Amniotic stem cell (primary cell): ENCODE measurements around the gene PRSS21.
A peak's percentile ranks its signal among the peaks of the same experiment; 100 is the strongest.

Experiments used
- DNase-seq: peaks from one replicate; lab custom pipeline; 2025; lab: John Stamatoyannopoulos, UW

PRSS21 gene, protein sequence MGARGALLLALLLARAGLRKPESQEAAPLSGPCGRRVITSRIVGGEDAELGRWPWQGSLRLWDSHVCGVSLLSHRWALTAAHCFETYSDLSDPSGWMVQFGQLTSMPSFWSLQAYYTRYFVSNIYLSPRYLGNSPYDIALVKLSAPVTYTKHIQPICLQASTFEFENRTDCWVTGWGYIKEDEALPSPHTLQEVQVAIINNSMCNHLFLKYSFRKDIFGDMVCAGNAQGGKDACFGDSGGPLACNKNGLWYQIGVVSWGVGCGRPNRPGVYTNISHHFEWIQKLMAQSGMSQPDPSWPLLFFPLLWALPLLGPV

DNA sequence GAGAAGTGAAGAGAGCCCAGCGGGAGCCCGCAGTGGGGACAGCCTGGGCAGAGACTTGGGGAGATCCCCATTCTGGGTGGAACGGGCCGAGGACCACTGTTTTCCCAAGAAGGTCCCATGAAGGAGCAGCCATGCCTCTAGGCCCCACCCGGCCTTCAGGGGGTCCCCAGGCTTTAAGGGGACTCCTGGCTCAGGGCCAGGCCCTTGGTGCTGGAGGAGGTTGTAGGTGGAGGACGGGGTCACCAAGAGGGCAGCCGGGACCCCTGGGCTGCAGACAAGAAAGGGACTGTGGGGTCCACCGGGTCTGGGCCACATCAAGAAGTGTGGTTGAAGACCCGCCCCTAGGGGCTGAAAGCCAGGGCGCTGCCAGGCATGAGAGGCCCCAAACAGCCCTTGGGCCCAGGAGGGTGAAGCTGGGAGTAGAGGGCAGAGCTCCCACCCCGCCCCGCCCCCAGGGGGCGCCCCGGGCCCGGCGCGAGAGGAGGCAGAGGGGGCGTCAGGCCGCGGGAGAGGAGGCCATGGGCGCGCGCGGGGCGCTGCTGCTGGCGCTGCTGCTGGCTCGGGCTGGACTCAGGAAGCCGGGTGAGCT, at the start of gene PRSS21:
Gene PRSS21 (plus strand): TSS at position 487 of the 589 bp plus-strand sequence. CDS start 32 bp downstream, at position 519.
- DNase-seq: no peak

DNA sequence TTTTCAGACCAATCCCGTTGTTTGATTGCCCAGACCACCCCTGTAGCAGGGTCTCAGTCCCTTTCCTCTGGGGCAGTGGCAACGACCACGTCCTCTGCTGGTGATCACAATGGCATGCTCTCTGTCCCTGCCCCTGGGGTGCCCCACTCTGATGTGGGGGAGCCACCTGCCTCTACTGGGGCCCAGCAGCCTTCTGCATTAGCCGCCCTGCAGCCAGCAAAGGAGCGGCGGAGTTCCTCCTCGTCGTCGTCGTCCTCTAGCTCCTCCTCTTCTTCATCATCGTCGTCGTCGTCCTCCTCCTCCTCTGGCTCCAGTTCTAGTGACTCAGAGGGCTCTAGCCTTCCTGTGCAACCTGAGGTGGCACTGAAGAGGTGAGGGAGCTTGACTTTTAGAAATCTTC, 49.1 kb upstream of the PRSS21 start:
- no peak for DNase-seq

DNA sequence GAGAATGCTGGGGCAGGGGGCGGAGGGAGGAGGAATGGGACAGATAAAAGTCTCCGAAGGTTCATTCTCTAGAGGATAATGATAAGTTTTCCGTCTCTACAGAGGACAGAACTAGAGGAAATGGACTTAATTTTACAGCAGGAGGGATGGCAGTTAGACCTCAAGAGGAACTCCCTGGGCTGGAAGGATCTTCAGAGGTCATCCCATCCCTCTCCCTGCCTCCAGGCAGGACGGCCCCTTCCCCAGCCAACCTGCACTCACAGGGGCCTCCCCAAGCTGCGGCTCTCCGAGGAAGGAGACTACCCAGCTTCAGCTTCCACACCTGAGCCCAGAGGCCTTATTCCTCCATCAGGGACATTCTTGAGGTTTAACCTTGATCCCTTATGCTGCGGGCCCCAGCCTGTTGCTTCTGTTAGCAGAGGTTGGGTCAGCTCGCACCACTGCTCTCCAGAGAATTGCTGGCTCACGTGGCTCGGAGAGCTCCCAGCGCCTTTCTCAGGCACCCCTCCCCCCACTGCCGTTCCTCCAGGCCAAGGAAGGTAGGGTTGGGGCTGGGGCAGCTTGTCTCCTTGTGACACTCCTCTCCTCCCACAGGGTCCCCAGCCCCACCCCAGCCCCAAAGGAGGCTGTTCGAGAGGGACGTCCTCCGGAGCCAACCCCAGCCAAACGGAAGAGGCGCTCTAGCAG, 48.5 kb upstream of the PRSS21 start:
- DNase-seq: no peak

DNA sequence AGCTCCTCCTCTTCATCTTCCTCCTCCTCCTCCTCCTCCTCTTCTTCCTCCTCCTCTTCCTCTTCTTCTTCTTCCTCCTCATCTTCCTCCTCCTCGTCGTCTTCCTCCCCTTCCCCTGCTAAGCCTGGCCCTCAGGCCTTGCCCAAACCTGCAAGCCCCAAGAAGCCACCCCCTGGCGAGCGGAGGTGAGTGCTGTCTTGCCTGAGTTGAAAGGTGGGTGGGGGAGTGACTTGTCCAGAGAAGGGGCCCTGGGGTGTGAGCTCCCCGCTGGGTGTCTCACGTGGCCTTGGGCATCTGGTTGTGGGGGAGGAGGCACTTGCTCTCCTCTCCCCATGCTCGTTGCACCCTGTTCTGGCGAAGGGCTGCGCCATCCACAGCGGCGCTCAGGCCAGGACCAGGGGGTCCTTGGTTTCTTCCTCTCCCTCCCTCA, 47.9 kb upstream of the PRSS21 start:
- DNase-seq: no peak

DNA sequence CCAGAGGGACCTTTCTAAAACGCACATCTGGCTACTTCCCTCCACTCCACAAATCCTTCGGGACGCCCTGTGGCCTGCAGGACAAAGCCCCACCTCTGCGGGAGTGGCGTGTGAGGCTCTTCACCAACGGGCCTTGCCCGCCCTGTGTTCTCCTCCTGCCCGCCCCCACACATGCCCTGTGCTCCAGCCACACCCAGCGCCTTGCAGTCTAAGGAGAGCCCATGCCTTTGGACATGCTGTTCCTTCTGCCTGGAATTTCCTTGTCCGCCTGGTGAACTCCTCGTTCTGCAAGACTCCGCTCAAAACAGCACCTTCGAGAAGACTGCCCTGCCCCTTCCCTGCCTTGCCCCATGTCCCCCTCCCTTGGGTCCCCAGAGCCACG, 47.4 kb upstream of the PRSS21 start:
- no peak for DNase-seq

DNA sequence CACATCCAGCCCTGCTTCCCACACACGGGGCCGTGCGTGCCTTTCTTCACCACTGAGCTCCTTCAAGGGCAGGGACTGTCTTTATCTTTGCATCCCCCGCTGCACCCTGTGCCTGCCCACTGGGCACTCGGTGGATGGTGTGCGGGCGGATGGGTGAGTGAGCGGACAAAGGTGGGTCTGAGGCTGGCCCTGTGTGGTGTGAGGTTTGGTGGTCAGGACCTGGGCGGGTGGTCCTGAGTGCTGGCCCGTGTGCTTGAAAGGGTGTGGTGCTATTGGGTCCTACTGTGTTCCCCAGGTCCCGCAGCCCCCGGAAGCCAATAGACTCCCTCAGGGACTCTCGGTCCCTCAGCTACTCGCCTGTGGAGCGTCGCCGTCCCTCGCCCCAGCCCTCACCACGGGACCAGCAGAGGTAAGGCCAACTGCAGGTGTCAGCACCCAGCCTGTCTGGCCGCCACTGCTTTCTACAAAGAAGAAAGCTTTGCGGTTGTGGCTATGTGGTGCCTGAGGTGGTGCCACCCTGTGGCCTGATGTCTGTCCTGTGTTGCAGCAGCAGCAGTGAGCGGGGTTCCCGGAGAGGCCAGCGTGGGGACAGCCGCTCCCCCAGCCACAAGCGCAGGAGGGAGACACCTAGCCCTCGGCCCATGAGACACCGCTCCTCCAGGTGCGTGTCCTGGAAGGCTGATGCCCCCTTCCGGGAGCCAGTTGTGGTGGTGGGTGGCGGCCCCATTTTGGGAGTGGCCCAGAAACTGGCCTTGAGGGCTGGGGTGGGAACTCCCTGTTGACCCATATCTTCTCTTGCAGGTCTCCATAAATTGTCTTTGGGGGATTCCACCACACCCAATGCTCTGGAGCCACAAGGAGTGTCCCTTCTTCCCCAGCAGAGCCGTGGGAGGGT, 46.7 kb upstream of the PRSS21 start:
- DNase-seq: no peak

DNA sequence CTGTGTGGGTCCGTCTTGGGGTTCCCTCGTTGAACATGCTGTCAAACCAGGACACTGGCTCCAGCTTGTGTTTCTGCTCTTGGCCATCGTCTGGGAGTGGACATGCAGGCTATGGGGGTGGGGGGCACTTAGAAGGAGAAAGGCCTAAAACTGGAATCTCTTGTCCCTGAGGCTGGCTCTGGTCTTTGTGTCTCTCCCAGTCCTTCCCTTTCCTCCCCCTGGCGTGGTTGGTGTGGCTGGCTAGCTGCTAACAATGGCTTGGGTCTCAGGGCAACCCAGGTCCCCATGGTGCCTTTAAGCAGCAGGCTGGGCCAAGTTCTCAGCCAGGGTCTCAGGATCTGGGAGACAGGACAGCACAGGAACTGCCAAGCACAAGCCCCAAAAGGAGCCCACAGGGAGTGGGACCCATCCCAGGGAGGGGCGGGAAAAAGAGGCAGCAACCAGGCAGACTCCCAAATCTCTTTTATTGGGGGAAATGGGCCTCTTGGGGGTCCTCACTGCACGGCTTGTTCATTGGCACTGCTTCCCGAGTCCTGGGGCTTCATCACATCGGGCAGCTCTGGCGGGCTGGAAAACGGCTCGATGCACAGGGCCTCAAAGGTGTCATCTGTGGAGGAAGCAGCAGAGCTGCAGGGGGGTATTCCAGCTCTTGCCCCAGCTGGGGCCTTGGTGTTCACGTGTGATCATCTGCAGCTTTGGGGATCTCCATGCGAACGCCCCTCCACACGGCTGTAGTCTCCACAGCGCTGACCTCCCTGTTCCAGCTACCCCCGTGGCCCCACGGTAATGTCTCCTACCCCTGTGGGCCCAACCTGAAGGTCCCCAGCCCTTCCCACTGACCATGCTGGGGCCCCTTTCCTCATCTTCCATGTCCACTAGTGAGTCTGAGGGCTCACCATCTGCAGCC, 45.3 kb upstream of the PRSS21 start:
- DNase-seq: no peak

DNA sequence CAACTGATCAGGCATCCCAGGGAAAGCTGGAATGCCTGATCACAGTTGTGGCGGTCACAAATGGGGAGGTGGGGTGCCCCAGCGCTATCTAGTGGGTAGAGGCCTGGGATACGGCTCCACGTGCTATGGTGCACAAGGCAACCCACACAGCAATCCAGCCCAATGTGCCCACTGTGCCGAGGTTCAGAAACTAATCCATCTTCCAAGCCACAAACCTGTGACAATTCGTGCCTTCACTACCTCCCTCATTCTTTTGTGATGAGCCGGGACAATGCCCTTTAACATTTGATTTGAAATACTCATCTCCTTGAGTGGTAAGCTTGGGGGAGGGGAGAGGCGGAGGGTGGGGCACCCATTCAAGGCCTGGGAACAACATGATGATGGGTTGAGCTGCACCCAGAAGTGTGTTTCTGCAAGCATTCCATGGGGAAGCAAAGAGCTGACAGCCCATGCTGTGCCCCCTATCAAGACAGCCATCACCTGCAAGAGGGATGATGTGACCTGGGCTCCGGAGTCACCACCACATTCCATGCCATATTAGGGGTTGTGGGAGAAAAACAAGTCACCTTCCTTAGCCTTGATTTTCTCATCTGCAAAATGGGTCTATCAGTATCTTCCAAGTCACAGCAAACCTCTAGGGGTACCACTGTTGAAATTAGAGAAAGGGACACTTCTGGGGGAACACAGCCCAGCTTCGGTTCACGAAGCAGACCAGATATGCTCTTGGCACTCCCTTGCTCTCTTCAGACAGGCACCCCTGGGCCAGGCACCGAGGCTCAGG, 43.7 kb upstream of the PRSS21 start:
- no peak for DNase-seq

DNA sequence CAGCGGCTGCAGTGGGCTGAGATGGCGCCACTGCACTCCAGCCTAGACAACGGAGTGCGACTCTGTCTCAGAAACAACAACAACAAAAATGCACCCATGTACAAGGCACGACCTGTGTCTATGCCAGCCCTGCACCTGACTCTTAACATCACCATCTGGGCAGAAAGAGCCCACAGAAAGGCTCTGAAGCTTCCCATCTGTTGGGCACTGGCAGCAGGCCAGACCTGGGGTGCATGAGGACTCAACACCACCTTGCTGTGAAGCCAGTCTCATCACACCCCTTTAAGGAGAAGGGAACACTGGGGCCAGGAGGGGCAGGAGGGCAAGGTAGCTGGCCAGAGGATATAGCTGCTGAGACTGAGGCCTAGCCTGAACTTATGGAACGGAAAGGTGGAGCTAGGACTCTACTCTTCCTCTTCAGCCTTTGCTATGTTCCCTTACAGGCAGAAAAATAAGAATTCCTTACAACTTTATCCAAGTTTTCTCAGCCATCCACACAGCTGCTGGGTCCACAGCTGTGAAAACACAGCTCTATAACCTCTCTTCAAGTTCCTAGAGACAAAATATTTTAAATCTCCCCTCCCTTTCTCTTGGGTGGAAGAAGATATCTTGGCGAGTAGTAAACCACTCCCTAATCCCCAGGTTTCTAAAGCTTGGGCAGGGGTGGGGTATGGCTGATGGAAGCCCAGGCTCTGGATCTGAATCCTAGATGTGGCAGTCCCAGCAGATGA, 42.7 kb upstream of the PRSS21 start:
- DNase-seq: no peak

DNA sequence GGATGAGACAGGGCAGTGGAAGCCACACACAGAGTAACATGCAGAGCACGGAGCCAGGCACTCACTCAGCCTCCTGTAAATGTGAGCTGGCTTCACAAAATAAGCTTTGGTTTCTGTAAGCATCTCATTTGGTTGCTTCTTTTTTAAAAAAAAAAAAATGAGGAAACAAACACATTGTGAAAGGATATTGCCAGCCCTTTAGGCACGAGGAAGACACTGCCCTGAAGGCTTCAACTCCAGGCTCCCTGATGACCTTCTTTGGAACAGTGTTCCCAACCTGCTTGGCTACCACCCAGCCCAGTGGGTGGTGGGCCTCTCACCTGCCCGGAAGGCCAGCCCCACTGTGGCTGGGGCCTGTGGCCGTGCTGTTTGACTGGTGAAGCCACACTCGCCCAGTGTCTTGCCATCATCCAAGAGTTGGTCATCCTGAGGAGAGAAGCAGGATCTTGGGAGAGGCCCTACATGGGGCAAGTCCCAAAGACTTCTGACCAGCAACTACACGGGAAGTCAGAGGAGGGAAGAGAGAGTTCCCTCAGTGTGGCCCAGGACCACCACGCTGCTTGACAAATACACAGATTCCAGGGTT, 41.8 kb upstream of the PRSS21 start:
- DNase-seq: no peak

DNA sequence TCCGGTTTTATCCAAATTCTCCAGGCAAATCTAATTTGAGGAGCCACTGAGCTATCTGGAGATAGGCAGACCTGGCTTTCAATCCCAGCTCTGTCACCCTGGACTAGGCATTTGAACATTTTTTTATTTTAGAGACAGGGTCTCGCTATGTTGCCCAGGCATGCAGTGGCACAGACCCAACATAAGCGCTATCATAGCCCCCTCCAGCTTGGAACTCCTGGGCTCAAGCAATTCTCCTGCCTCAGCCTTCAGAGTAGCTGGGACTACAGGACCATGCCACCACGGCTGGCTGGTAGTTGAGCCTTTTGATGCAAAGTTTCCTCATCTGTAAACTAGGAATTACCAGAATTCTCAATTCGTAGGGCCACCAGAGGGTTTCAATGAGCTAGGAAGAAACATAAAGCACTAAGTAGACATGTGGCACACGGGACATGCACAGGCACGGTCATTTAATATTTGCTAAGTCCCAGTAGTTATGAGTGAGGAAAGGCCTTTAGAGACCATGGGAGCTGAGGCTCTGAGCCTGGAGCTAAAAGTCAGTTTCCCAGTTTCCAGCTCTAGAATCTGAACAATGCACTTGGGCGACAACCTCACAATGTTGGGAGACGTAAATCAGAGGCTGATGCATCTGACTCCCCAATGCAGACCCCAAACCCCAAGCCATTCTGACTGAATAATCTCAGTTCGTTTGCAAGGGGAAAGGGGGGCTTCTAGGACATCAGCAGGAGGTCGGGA, 41.1 kb upstream of the PRSS21 start:
- no peak for DNase-seq

DNA sequence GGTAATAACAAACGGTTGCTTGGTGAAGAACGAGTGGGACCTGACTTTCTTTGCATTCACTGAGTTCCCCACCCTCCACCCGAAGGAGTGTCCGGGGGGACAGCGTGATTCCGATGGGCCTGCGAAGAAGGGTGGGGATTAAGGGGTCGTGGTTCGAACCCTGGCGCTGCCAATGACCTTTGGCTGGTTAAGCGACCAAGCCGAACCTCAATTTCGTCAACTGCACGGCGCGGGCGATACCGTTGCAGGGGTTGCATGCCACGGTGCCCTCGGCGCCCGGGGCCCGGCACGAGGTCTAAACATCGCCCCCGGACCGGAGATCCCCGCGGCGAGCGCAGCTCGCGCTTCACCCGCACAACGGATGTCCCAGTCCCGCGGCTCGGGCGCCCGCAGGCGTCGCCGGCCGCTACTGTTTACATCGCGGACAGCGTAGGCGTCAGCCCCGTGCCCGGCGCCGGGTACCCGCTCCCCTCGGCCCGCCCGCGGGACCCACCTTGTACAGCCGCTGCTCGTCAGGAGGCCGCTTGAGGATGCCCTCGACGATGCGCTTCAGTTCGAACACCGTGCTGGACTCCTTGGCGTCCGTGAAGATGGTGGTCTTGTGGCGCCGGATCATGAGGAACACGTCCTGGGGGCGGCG, 40.4 kb upstream of the PRSS21 start:
- no peak for DNase-seq

DNA sequence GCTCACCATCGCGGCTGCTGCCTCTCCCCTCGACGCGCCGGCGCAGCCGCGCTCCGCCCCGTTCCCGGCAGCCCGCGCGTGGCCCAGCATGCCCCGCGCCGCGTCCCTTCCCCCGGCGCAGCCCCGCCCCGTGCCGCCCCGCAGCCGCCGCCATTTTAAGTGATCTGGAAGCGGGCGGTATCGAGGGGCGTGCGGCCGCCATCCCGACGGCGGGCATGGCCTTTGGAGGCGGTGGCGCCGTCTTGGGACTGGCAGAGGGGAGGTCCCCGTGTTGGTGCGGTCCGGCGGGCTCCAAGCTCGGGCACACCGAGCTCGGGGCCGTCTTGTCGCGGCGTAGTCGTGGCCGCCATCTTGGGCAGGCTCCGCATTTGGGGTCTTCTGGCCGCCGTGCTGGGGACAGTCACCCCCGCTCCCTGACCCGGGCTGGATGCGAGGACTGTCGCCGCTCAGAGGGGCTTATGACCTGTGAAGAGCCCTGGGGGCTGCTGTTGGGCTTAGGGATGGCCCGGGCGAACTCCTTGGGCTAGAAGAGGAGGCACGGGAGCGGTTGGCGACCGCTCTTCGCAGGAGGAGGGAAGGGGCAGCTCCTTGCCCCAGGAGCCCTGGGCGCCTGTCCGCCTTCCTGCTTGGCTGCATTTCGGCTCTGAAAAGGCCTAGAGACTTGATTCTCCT, 39.7 kb upstream of the PRSS21 start, which contains the start of gene ELOB:
Gene ELOB (minus strand): TSS at position 50 of the 672 bp plus-strand sequence. CDS start 41 bp downstream, at position 9.
- DNase-seq: peak; percentile 73

DNA sequence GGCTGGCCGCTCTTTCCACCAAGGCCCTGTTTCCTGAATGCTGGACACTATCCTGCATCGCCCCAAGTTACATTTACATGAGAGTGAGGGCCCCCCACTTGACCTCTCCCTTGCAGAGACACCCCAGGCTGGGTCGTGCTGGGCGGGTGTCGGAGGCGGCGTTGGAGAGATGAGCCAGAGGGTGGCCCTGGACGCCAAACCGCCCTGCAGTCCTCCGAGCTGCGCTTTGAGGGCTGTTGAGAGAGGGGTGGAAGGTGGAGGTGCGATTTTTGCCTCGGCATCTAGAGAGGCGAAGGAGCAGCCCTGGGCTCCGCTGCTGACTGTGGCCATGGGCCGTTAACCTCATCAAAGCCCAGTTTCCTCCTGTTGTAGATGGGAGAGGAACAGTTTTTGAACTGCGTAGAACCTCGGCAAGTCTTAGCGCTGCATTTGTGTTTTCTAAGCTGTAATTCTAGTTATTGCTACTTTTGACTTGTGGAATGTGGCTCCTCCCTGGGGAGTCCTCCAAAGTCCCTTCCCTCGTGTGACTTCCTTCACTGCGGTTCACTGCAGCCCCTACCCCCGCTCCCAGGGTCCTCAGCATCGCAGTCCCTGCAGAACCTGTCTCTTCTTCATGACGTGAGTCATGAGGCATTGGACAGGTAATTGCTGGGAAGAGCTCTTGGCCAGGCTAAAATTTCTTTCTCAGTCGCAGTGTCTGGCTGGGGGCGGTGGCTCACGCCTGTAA, 39.0 kb upstream of the PRSS21 start:
- no peak for DNase-seq

DNA sequence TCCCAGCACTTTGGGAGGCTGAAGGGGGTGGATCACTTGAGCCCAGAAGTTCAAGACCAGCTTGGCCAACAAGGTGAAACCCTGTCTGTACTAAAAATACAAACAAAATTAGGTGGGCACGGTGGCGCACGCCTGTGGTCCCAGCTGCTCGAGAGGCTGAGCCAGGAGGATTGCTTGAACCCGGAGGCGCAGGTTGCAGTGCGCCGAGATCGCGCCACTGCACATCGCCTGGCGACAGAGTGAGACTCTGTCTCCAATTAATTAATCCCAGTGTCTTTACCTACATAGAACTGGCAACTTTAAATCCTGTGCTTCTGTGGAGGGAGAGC, 38.4 kb upstream of the PRSS21 start:
- DNase-seq: no peak

DNA sequence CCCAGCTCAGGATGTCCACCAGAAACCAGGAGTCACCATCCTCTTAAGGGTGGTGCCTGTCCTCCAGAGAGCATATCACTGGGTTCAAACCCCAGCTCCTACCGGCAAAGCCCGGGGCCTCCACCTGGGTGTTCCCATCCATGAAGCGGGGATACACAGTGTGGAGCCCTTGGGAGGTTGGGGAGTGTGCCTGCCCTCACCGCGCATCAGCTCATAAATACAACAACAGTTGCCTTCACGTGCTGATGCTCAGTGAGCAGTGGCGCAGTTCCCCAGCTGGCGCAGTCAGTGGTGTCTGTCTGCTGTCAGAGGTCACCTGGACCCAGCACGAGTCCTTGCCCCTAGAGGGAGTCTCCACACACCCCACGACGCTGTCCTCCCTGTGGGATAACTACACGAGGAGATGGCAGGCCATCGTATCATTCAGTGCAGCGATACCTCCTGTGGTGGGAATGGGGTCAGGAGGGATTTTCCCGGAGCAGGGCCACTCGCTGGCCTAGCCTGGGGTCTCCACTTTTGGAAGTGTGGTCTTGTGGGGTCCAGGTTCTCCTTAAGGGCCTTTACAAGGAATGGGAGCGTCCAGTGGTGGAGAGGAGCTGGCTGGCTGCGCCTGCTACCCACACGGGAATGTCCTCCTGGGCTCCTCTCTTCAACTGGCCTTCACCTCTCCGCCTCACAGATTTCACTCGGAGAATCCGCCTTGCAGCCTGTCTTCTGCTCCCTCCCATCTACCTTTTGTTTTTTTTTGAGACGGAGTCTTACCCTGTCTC, 37.7 kb upstream of the PRSS21 start:
- no peak for DNase-seq
